Loucy (cell line): ENCODE results near the gene CHST6.

Experiments
- H2AFZ ChIP-seq: fragments of 200-600 bp; sonication (generic); 2 replicates; pipeline ENCODE4 v1.6.0; 2016; ENCODE audit warnings: antibody characterized with exemption, mild to moderate bottlenecking, low read length, moderate library complexity
- H3F3A ChIP-seq: fragments of 200-600 bp; 2 replicates; pipeline ENCODE4 v1.6.0; 2016; ENCODE audit warnings: antibody characterized with exemption, low read depth, mild to moderate bottlenecking
- H3K27me3 ChIP-seq: fragments of 200-600 bp; sonication (generic); 2 replicates; pipeline ENCODE4 v1.6.1; 2014; ENCODE audit warnings: low read length, mild to moderate bottlenecking; ENCODE audit not compliant: insufficient read depth, poor library complexity, severe bottlenecking
- H3K36me3 ChIP-seq: fragments of 200-600 bp; sonication (generic); 2 replicates; pipeline ENCODE4 v1.6.1; 2016; ENCODE audit warnings: low read length; ENCODE audit not compliant: insufficient read depth
- H3K4me1 ChIP-seq: fragments of 200-600 bp; sonication (generic); 2 replicates; pipeline ENCODE4 v1.5.1; 2014; ENCODE audit warnings: low read length, mild to moderate bottlenecking; ENCODE audit not compliant: insufficient read depth, poor library complexity, severe bottlenecking
- H3K4me2 ChIP-seq: fragments of 200-600 bp; sonication (generic); 2 replicates; pipeline ENCODE4 v1.6.0; 2014; ENCODE audit warnings: antibody characterized with exemption, low read length, low read depth, mild to moderate bottlenecking; ENCODE audit not compliant: poor library complexity, severe bottlenecking
- H3K4me3 ChIP-seq: fragments of 200-600 bp; sonication (generic); 2 replicates; pipeline ENCODE4 v1.5.1; 2014; ENCODE audit warnings: low read length, mild to moderate bottlenecking, mixed read lengths; ENCODE audit not compliant: poor library complexity, severe bottlenecking
- H3K79me2 ChIP-seq: fragments of 200-600 bp; sonication (generic); 2 replicates; pipeline ENCODE4 v1.6.1; 2014; ENCODE audit warnings: low read length; ENCODE audit not compliant: insufficient read depth
- H3K9ac ChIP-seq: fragments of 200-600 bp; sonication (generic); 2 replicates; pipeline ENCODE4 v1.6.0; 2014; ENCODE audit warnings: mild to moderate bottlenecking, low read depth, low read length, moderate library complexity; ENCODE audit not compliant: poor library complexity, severe bottlenecking
- H3K9me2 ChIP-seq: fragments of 200-600 bp; sonication (generic); replicated peaks from 2 replicates; pipeline ENCODE4 v1.6.1; 2016; ENCODE audit warnings: low read depth, low read length, mixed read lengths
- H3K9me3 ChIP-seq: fragments of 200-600 bp; sonication (generic); 2 replicates; pipeline ENCODE4 v1.6.1; 2014; ENCODE audit warnings: mild to moderate bottlenecking, antibody characterized with exemption, low read length, low read depth; ENCODE audit not compliant: insufficient read depth
- H4K20me1 ChIP-seq: fragments of 200-600 bp; sonication (generic); 2 replicates; pipeline ENCODE4 v1.6.0; 2014; ENCODE audit warnings: antibody characterized with exemption, low read length, mild to moderate bottlenecking; ENCODE audit not compliant: insufficient read depth, poor library complexity, severe bottlenecking
- CTCF ChIP-seq: fragments of 200-600 bp; sonication (generic); conservative IDR thresholded peaks from 2 replicates; pipeline ENCODE4 v1.5.1; 2014; ENCODE audit warnings: mild to moderate bottlenecking, antibody characterized with exemption, low read length
- EZH2phosphoT487 ChIP-seq: fragments of 200-600 bp; IDR thresholded peaks from 2 replicates; pipeline ENCODE4 v1.6.1; 2018; ENCODE audit warnings: antibody characterized with exemption, mild to moderate bottlenecking, moderate library complexity, borderline replicate concordance

The CHST6 gene

DNA sequence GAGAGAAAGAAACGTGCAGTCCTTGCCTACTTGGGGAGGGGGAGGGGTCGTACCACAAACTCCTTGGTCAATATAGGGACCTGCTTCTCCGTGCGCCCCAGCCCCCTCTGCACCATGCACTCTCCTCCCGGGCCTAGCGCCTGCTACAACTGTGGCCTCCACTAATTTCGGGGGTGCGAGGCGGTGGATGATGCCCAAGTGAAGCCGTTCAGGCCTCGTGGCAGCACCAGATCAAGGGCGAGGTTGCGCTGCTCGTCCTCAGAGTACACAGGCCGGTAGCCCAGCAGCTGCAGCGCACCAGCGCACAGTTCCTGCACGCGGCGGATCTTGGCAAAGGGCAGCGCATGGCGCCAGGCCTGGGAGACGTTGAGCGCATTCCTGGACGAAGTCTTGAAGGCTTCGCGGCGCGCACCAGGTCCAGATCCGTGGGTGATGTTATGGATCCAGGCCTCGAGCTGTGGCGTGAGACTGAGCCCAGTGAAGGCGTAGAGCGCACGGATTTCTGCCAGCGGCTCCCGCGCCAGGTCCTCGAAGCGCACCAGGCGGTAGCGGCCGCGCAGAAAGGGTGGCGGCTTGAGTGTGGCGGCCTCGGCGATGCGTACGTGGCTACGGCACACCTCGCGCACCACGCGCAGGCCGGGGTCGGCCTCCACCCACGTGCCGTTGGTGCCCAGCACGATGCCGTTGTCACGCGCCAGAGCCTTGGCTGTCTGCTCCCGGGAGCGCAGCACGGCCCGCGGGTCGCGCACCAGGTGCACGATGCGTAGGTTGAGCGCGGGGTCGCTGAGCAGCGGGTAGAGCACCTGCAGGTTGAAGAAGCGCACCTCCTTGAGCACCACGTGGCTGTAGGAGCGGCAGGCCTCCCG, 16.5 kb downstream of the CHST6 start:
- Histone ChIP-seq H3K27me3 (no peaks in the 10 kb centered on the region), H2AFZ (no peak overlapping the region), H3K9ac (no peak overlapping the region), H3F3A (no peaks in the 10 kb centered on the region), H3K9me3 (no peaks in the 10 kb centered on the region), H3K9me2 (no peaks in the 10 kb centered on the region), H3K4me2 (no peak overlapping the region), H3K4me1 (no peaks in the 10 kb centered on the region), H3K36me3 (no peaks in the 10 kb centered on the region), H3K79me2 (no peaks in the 10 kb centered on the region), H3K4me3 (no peak overlapping the region), H4K20me1 (no peaks in the 10 kb centered on the region)
- TF ChIP-seq EZH2phosphoT487 = no peak
- no peak for TF ChIP-seq CTCF

- Histone ChIP-seq H3K4me2 (no peak overlapping the region), H3K79me2 (no peaks in the 10 kb centered on the region)
These were observed 17.4 kb downstream of the CHST6 start for GRCh38 chr16:75477680-75478473.

DNA sequence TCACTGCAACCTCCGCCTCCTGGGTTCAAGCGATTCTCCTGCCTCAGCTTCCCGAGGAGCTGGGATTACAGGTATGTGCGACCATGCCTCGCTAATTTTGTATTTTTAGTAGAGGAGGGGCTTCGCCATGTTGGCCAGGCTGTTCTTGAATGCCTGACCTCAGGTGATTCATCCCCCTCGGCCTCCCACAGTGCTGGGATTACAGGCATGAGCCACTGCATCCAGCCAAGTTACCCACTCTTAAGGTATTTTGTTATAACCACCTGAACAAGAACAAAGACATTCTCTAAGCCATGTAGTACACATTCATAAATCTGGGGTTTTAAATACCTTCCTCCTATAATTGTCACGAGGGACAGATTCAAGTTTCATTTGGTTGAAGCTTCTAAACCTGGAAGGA, 18.4 kb downstream of the CHST6 start:
- Histone ChIP-seq H3K9me2 (no peaks in the 10 kb centered on the region), H3K4me2 (no peak overlapping the region)

More at GRCh38 chr16:75477680-75478473, 17.4 kb downstream of the CHST6 start:
- no peaks in the 10 kb centered on the region for H3K27me3 ChIP-seq
- no peaks in the 10 kb centered on the region for H3K36me3 ChIP-seq
- no peak overlapping the region for H2AFZ ChIP-seq
- no peaks in the 10 kb centered on the region for H4K20me1 ChIP-seq
- TF ChIP-seq EZH2phosphoT487 = no peak
- no peak for TF ChIP-seq CTCF
- H3F3A ChIP-seq = no peaks in the 10 kb centered on the region
- H3K4me3 ChIP-seq = no peak overlapping the region
- H3K9me2 ChIP-seq = no peaks in the 10 kb centered on the region
- no peaks in the 10 kb centered on the region for H3K4me1 ChIP-seq
- no peak overlapping the region for H3K9ac ChIP-seq
- H3K9me3 ChIP-seq = no peaks in the 10 kb centered on the region

More for the DNA sequence above, 18.4 kb downstream of the CHST6 start:
- TF ChIP-seq CTCF (no peak), EZH2phosphoT487 (no peak)
- H3K36me3 ChIP-seq = no peaks in the 10 kb centered on the region
- no peak overlapping the region for H2AFZ ChIP-seq
- no peaks in the 10 kb centered on the region for H3K79me2 ChIP-seq
- H3K4me1 ChIP-seq = no peaks in the 10 kb centered on the region
- H3F3A ChIP-seq = no peaks in the 10 kb centered on the region
- no peaks in the 10 kb centered on the region for H3K9me3 ChIP-seq
- H4K20me1 ChIP-seq = no peaks in the 10 kb centered on the region
- no peak overlapping the region for H3K9ac ChIP-seq
- H3K27me3 ChIP-seq = no peaks in the 10 kb centered on the region
- H3K4me3 ChIP-seq = no peak overlapping the region
